A172 (cell line): ENCODE data around the gene TRAF3IP1. TPM values are rescaled to one million over a fixed set of nuclear protein-coding genes. Genes with fewer than 3 reads are reported as not detected.

ENCODE experiments used
- DNase-seq: peaks from one replicate; pipeline ENCODE4 v3.0.0-alpha.2; 2015; ENCODE audit warnings: low spot score
- total RNA-seq: library from RNA; depleted of rRNA; stranded (reverse); fragments of >200 nt; shearing (Covaris generic); gene quantifications from 2 replicates; pipeline ENCODE4 v1.2.3, GENCODE V29; 2014

The TRAF3IP1 gene
- total RNA-seq, 1 experiment from 2014 or later, result 17.9 TPM

DNA sequence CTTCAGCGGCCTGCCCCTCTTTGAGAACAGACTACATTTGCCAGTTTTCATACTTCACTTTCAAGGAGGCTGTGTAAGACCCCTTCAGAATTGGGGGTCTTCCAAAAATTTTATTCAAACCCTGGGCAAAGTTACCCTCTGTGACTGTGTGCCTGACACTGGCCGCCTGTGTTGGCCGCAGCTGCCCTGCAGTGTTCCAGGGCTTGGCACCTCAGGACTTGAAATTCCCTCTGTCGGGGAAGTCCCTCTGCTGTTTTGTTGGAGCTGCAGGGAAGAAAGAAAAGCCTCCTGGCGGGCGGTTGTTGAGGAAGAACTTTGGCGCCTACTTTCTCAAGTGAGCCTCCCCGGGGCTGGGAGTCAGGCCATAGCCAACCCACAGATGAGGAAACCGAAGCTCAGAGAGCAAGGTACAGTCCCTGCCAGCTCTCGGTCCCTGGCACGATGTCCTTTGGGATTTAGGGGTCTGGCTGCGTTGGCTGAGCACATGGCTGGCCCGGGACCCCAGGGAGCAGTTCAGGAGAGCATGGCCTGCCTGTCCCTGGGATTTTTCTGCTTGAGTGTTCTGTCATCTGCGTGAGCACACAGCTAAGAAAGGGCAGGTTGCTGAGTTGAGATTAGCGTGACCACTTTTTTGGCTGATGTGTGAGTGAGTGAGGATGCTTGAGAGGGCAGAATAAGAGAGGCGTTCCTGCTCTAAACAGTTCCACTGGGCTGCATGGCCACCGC, 88.5 kb downstream of the TRAF3IP1 start:
- no peak for DNase-seq

DNA sequence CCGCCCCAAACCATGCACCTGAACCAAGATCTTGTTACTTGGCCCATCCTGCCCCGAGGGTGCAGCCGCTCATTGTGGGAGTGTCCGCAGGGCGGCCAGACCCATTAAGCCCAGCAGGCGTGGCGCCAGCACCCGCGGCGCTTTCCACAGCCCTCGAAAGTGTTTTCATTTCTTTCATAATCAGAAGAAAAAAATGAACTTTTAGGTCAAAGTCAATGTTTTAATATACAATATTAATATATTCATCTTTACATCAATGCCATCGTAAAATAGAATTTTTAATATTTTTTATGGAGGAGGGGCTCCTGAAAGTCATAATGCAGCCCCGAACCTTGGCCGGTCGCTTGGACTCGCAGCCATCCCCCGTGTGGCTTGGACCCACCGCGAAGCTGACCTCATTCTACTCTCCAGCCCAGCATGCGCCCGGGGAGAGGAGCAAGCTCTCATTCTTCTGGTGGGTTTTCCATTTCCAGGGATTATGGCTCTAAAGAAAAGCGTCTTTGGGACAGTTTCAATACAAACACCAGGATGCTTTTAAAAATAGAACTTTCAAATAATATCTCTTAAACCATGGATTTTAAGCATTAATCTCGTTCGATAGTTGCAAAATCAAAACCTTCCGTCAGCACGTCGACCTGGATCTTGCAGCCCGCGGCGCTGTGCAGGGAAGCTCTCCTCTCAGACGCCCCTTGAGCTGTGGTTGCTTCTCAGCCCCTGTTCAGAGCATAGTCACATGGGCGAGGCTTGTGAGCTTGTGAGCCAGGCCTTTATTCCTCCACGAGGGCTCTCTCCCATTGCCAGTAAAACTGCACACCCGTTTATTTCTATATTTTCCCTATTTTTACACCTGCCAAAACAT, 89.3 kb downstream of the TRAF3IP1 start:
- DNase-seq, result no peak

DNA sequence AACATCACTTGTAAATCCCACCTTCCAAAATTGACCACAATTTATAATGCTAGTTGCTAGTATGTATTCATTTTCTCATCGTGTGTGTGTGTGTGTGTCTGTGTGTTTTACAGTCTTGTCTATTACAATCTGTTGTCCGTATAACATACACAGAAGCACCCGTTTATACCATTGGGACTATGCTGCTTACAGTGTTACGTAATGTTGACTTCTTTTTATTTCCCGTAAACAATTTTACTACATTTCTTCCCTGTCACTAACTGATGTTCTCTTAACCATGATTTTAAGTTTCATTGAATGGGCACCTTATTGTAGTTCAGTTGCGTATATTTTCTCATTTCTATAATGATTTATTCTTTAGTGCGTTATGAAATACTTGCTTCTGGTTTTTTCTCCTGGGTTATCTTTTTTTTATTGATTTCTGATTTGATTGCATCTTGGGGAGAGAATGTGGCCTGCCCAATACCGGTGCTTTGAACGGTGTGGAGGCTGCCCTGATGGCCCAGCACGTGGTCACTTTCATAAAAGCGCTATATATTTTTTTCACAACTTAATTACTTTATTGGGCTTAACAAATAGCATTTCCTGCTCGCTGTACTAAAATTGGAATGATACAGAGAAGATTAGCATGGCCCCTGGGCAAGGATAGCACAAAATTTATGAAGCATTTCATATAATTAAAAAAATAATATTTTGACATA, 91.9 kb downstream of the TRAF3IP1 start:
- no peak for DNase-seq

DNA sequence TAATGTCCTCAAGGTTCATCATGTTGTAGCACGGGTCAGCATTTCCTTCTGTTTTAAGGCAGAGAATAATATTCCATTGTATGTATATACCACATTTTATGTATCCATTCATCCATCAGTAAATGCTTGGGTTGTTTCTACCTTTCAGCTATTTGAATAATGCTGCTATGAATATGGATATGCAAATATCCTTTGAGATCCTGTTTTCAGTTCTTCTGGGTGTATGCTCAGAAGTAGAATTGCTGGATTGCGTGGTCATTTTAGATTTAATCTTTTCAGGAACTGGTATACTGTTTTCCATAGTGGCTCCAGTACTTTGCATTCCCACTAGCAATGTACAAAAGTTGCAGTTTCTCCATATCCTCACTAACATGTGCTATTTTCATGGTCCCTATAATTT, 93.0 kb downstream of the TRAF3IP1 start:
- no peak for DNase-seq

DNA sequence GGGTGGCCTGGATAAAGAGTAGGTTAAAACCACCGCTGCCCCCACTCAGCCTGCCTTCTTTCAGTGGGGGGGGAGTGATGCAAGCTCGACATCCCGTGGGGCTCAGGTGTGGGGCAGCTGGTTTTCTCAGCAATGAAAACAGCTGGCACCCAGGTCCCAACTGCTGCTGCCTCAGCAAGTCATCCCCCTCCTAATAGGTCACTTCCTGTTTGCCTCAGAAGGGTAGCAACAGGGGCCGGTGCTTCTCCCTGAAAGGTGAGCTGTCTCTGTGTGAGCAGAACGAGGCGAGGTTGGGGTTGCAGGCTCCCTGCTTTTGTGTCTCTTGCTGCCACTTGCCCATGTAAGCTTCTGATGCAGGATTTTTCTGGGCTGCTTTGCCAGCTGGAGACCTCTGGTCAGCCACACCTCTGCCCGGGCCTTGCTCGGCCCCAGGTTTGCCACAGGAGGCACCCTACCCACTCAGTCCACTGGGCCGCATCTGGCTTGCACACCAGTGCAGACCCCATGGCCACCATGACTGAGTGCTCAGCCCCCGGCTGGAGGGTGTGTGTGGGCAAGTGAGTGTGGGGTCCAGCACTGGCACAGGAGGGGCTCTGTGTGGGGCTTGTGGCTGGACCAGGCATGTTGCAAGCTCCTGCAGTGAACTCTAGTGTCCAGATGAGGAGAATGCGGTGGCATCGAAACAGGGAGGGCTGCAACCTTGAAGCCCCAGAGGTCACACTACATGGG, 94.9 kb downstream of the TRAF3IP1 start:
- DNase-seq, result no peak

DNA sequence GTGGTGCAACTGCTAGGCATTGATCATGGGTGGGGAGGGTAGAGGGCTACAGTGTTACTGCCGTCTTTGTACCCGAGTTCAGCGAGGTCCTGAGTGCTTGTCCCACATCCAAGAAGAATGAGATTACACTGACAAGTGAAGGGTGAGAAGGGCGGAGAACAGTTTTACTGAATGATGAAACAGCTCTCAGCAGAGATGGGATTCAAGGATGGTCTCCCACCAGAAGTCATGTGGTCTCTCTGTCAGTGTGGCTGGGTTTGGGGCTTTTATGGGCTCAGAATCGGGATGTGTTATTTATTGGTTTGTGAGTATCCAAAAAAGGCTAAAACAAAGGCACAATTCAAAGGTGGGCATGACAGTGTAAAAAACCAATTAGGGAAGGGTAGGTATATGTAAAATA, 95.6 kb downstream of the TRAF3IP1 start:
- no peak for DNase-seq

DNA sequence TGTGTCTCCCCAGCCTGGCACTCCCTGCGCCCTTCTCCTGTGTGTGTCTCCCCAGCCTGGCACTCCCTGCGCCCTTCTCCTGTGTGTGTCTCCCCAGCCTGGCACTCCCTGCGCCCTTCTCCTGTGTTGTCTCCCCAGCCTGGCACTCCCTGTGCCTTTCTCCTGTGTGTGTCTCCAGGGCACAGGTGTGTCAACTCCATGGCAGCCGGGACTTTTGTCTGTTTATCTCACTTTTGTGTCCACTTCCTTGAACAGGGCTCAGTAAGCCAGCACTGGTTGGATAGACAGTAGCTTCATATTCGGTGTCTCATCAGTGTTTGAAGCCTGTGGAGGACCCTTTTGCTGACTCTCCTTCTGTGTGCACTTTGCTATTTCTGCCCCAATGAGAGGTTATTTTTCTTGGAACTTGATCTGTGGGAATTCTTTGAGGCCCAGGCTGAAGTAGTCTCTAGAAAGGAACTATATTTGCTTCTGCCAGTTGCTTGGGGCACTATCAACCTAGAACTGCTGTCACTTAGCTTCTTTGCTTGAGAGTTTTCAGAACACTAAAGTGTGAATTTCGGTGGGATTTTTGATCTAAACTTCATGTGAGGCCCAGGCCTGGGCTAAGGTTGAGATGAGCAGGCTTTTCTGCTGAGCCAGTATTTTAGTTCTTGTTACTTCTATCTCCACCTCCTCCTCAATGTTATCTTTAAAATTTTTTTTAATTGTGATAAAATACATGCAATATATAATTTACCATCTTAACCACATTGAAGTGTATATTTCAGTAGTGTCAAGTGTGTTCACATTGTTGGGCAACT, 98.1 kb downstream of the TRAF3IP1 start:
- DNase-seq, result no peak

DNA sequence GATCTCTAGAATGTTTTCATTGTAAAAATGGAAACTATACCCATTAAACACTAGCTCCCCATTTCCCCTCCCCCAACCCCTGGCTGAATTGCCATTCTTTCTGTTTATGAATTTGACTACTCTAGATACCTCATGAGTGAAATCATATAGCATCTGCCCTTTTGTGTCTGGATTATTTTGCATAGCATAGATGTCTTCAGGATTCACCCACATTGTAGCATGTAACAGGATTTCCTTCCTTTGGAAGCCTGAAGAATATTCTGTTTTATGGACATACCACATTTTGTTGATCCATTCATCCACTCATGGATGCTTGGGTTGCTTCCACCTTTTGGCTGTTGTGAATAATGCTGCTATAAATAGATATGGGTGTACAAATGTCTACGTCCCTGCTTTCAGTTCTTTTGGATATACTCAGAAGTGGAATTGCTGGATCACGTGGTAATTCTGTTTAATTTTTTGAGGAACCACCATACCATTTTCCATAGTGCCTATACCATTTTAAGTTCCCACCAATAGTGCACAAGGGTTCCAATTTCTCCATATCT, 98.8 kb downstream of the TRAF3IP1 start:
- DNase-seq, result no peak

DNA sequence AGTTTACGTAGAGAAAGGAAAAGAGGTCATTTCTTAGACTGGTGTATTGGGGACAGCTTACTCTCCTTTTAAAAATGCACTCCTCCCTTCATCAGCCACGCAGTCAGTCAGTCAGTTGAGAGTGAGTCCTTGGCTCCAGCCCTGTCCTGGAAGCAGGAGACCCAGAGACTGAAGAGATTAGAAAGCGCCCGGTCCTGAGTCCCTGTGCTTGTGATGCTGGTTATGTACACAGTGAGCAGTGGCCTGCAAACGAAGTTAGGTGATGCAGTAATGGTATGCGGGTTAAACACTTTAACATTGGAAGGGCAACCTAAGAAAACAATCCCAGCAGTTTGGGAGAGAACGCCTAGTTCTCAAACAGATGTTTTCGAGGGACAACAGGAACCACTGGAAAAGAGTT, 100.1 kb downstream of the TRAF3IP1 start:
- no peak for DNase-seq

DNA sequence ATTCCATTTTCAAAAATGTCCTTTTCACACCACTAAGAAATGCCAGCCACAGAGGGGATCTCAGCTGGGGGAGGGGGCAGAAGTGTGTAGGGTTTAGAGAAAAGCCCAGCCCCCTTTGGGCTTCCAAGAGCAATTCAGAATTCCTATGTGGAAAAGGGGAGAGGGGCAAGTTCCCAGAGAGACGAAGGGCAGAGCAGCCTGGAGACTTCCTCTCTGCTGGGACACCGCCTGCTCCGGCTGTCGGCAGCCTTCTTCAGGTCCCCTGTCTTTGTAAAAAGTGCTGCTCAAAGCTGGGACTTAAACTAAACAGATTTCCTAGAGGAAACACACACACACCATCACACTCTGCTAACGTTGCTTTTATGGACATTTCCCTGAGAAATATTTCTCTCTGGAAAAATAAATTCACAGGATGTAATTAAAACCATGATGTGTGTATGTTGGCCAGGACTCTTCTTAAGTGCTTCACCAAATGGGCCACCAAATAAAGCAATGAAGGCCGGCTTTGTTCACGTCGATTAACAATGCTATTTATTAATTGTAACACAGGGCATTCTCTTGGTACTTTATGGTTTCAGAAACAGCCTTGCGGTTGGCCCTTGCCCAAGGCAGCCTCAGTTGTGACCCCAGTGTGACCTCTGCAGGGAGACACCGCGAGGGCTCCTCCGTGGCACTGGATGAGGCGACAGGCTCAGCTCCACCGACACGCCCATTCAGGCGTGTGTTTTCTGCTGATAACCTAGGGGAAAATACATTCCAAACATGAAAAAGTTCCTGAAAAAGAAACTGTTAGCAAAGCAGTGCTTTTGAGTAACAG, 100.8 kb downstream of the TRAF3IP1 start:
- no peak for DNase-seq

DNA sequence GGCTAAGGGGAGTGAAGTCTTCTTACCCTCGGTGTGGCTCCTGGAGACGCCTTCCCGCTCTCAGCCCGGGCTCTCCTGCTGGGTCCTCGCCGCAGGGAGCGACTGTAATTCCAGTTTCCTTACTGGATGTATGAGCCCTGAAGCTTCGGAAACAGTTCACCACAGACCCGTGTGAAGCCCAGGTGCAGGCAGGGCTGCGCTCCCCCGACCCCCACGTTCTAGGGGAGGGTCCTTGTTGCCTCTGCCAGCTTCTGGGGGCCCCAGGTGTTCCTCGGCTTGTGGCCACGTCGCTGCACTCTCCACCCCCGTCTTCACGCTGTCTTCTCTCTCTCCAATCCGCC, 101.3 kb downstream of the TRAF3IP1 start:
- DNase-seq, result no peak

DNA sequence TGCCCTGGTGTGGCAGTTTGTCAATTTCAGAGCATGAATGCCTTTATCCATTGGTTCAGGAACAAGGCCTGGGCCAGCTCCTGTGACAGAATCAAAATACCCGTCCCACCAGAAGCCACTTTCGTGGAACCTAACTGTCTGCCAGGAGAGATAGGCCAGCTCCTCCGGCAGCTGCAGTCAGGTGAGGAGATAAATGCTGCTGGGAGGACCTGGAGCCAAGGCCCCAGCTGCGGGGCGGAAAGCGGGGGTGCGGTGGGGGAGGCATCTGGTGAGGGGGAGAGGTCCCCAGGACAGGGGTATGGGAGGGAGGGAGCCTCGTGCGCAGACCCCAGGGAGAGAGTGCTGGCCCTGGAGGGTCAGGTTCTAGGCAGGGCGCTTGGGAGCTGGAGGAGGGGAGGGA, 102.0 kb downstream of the TRAF3IP1 start:
- no peak for DNase-seq

DNA sequence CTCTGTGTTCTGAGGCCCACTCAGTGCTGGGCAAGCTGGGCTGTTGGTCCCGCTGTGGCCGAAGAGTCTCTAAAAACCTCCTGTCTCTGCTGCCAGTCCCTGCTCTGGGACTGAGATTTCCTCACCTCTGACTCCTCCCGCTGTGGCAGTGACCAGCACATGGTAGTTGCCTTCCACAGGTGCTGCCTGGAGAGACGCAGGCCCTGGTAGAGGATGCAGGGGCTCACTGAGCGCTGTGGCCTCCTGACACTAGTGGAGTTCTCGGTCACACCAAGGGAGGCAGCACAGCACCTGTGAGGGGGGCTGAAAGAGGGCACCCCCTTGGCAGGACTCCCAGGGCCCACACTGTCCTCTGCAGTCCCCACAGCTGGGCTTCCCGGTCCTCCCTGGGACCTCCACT, 102.6 kb downstream of the TRAF3IP1 start:
- DNase-seq, result no peak

DNA sequence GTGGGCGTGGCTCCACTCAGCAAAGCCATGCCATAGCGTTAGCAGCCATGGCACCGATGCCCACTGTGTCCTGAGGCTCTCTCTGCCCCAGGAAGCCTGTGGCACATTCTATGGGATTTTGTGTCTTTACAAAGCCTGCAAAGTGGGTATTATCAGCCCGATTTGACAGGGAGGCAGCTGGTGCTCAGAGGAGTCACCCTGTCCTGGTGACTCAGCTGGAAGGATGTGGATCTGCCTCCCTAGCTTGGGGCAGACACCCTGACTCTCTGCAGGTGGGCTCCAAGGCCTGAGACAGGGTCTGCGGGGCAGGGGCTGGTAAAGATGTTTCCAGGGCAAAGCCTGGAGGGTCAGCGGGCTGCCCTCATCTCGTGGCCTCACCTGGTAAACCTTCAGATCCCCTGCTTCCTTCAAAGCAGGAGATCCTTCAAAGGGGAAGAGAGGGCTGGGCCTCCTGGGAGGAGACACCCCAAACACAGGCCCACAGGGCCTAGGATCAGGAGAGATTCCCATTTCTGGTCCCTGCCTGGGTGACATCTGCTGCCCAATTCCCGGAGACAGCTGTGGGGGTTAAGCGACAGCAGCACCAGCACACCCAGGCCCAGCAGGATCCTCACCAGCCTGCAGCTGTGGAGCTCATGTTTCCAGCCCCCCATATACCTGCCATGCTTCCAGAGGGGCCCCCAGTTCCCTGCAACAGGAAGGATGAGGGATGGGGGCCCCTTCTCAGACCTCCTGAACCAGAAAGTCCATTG, 103.4 kb downstream of the TRAF3IP1 start:
- peak; percentile 68 for DNase-seq

DNA sequence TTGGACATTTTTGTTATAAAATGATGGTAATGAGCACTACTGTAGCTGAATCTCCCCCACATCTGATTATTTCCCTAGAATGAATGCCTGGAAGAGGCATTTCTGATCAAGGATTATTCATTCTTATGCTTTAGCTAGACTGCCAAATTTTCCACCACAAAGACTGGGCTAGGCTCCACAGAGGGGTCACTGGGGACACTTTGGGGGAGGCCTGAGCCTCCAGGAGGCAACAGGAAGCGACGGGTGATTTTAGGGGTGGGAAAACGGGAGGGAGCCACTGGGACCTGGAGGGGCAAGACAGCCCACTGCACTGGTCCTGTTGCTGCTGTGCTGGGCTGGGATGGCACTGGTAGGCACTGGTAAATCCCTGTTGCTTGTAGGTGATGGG, 104.0 kb downstream of the TRAF3IP1 start:
- no peak for DNase-seq

DNA sequence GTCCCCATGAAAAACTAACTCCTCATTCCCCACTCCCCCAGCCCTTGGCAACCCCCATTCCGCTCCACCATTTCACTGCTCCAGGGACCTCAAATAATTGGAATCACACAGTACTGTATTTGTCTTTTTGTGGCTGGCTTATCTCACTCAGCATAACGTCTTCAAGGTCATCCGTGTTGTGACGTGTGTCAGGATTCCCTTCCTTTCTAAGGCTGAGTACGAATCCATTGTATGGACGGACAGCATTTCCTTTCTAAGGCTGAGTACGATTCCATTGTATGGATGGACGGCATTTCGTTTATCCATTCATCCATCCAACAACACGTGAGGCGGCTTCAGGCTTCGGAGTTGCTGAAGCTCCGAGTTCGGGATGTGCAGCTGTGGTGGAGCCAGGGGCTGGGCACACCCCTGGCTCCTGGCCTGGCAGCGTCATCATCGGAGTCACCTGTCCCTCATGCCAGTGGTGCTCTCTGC, 105.2 kb downstream of the TRAF3IP1 start:
- no peak for DNase-seq

DNA sequence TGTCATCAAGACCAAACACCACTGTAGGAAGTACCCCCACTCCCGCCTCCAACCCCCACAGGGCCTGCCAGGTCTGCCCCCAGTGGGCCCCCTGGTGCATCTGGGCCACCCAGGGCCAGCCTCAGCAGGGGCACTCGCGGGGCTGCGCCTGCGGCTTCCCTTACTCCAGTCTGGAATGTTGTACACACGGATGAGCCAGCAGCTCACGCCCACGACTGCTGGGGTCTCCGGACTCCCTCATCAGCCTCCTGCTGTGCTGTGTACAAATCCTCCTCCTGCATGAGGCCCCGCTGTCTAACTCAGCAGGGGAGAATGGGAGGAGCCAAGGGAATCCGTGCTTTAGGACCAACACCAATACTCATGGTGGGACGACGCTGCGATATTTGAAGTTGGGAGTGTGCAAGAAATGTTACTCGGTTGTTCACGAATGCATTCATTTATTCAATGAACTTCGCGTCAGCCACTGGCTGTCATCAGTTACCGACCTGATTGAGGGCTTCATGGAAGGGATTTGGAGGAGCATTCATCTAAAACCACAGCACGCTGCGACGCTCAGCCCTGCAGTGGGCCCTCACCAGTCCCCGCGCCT, 105.8 kb downstream of the TRAF3IP1 start:
- peak; percentile 90 for DNase-seq

DNA sequence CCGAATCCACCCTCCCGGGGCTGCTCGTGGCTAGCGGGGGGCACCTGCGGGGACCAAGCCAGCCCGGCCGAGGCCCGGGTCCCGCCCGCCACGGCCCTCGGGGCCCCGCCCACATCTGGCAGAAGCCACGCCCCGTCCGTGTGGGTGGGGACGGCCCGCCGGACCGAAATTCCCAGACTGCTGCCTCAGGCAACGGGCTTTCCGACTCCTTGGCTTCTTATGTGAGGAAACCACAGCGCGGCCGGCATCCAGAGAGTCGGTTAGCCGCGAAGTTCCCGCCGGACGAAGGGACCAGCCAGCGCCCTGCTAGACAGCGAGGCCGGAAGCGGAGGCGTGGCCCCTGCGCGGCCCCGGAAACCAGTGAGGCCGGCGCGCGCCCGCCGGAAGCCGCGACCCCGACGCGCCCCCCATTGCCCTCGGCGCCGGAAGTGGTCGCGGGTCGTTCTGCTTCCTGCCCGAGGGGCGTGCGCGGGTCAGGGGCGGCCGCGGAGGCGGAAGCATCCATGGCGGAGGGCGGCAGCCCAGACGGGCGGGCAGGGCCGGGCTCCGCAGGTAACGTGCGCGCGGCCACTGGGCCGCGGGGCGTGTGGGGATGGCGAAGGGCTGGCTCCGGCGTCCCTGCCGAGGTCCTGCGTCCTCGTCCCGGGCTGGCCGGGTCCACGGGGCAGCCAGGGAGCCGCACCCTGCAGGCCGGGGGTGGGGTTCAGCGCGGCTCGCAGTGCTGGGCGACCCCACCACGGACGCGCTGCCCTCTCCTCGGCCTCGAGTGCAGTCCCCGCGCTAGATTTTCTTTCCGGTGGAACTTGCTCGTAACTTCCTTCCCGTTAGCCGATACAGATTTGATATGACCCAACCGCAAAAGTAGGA, 106.5 kb downstream of the TRAF3IP1 start, which contains the start of gene ASB1:
Gene ASB1 (plus strand): TSS at position 360 of the 867 bp plus-strand sequence. CDS start 144 bp downstream, at position 504.
- DNase-seq, result peak; percentile 87
